Gastroesophageal sphincter (tissue), 4 donors: ENCODE measurements around the gene CNTN2. TPM values are rescaled to one million over a fixed set of nuclear protein-coding genes. Genes with fewer than 3 reads are reported as not detected.
A peak's percentile ranks its signal among the peaks of the same experiment; 100 is the strongest.

Experiments
- ATAC-seq: fragments of 150-250 bp; one replicate; pipeline ENCODE4 v1.9.1; 2016; ENCODE audit warnings: mild to moderate bottlenecking, moderate library complexity
- H3K27ac ChIP-seq, 4 donors: fragments of 200-600 bp; sonication (generic) in 3 of 4; 1 replicate in 3 of 4; 2 replicates in 1 of 4; pipeline ENCODE4 v1.5.1; 2016 to 2019
- H3K27me3 ChIP-seq: fragments of 200-600 bp; sonication (generic); one replicate; pipeline ENCODE4 v1.5.1; 2019
- H3K36me3 ChIP-seq, 2 donors: fragments of 200-600 bp; sonication (generic); one replicate each; pipeline ENCODE4 v1.5.1; 2019; ENCODE audit warnings: control low read depth in 1 of 2
- H3K4me1 ChIP-seq, 3 donors: fragments of 200-600 bp; sonication (generic); 1 replicate in 2 of 3; 2 replicates in 1 of 3; pipeline ENCODE4 v1.5.1; 2016 to 2019; ENCODE audit warnings: control low read depth in 2 of 3
- H3K4me3 ChIP-seq, 2 donors: fragments of 200-600 bp; sonication (generic); one replicate each; pipeline ENCODE4 v1.5.1; 2019; ENCODE audit warnings: mild to moderate bottlenecking in 1 of 2, moderate library complexity in 1 of 2
- H3K9me3 ChIP-seq, 3 donors: fragments of 200-600 bp; sonication (generic); one replicate each; pipeline ENCODE4 v1.5.1; 2017 to 2019; ENCODE audit warnings: control low read depth in 2 of 3
- EP300 ChIP-seq: sonication (generic); formaldehyde crosslinking; IDR thresholded peaks from one replicate; pipeline ENCODE4 v1.6.1; 2017; ENCODE audit warnings: antibody characterized with exemption, mild to moderate bottlenecking
- POLR2A ChIP-seq, 2 donors: fragments of 450-650 bp; IDR thresholded peaks; one replicate each; pipeline ENCODE4 v1.6.1; 2017; ENCODE audit warnings: antibody characterized with exemption in 2 of 2, mild to moderate bottlenecking in 2 of 2, moderate library complexity in 1 of 2
- POLR2AphosphoS5 ChIP-seq: sonication (generic); formaldehyde crosslinking; IDR thresholded peaks from one replicate; pipeline ENCODE4 v1.6.1; 2017; ENCODE audit warnings: antibody characterized with exemption
- WGBS, 2 donors: methylation state at CpG; one replicate each; pipeline ENCODE4 v1.1.5; 2018; ENCODE audit warnings: low coverage in 1 of 2; 5-methylcytosine and 5-hydroxymethylcytosine counted together
- total RNA-seq, 4 donors: library from RNA; depleted of rRNA; stranded (reverse); fragments of >200 nt; gene quantifications; one replicate each; pipeline ENCODE4 v1.1.0, GENCODE V29; 2016
- TF ChIP-seq, protein P1 (sequence below), 4 experiments: fragments of 200-600 bp in 2 of 4; fragments of 450-650 bp in 2 of 4; sonication (generic) in 1 of 4; IDR thresholded peaks; one replicate each; pipeline ENCODE4 v1.5.1; 2017 to 2019; ENCODE audit warnings: antibody characterized with exemption in 4 of 4, mild to moderate bottlenecking in 2 of 4, moderate library complexity in 2 of 4

Gene CNTN2
- total RNA-seq, 4 donors from 2014 or later, result 1.2 to 4.2 (median 1.8) TPM

GRCh38 chr1:205013683-205014367 is 29.2 kb upstream of the CNTN2 start:
- H3K27me3 ChIP-seq, result no peaks in the 10 kb centered on the region
- no peaks in the 10 kb centered on the region for H3K9me3 ChIP-seq
- no peak overlapping the region for H3K27ac ChIP-seq
- TF ChIP-seq, protein P1, sequence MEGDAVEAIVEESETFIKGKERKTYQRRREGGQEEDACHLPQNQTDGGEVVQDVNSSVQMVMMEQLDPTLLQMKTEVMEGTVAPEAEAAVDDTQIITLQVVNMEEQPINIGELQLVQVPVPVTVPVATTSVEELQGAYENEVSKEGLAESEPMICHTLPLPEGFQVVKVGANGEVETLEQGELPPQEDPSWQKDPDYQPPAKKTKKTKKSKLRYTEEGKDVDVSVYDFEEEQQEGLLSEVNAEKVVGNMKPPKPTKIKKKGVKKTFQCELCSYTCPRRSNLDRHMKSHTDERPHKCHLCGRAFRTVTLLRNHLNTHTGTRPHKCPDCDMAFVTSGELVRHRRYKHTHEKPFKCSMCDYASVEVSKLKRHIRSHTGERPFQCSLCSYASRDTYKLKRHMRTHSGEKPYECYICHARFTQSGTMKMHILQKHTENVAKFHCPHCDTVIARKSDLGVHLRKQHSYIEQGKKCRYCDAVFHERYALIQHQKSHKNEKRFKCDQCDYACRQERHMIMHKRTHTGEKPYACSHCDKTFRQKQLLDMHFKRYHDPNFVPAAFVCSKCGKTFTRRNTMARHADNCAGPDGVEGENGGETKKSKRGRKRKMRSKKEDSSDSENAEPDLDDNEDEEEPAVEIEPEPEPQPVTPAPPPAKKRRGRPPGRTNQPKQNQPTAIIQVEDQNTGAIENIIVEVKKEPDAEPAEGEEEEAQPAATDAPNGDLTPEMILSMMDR (IDR thresholded peaks at IDR 0.05), result no peak
- TF ChIP-seq EP300 (no peak), POLR2AphosphoS5 (no peak), POLR2A (IDR thresholded peaks at IDR 0.05) (no peak)
- H3K4me1 ChIP-seq, result peaks cover 0 to 17% (median 6%) of the 10 kb centered on the region in 3 donors
- peaks cover 0 to 38% of the 10 kb centered on the region in 2 donors for H3K36me3 ChIP-seq
- 0% methylated on average over 1 to 2 of the region's 6 CpGs for WGBS, 2 donors
- peak; percentile 24 for ATAC-seq
- H3K4me3 ChIP-seq, result no peak overlapping the region

GRCh38 chr1:205014783-205015182 is 28.2 kb upstream of the CNTN2 start:
- ATAC-seq, result no peak
- 63% methylated on average over 2 of the region's 10 CpGs; no CpG with 5 or more reads in 1 of the 2 donors for WGBS, 2 donors
- TF ChIP-seq, protein P1 (IDR thresholded peaks at IDR 0.05), result no peak
- no peak for TF ChIP-seq EP300
- TF ChIP-seq POLR2A (IDR thresholded peaks at IDR 0.05), result no peak
- no peak for TF ChIP-seq POLR2AphosphoS5
- H3K36me3 ChIP-seq, result peaks cover 0 to 39% of the 10 kb centered on the region in 2 donors
- no peak overlapping the region for H3K27ac ChIP-seq
- no peaks in the 10 kb centered on the region for H3K9me3 ChIP-seq
- no peak overlapping the region for H3K4me3 ChIP-seq
- H3K27me3 ChIP-seq, result no peaks in the 10 kb centered on the region
- peaks cover 0 to 17% (median 6%) of the 10 kb centered on the region in 3 donors for H3K4me1 ChIP-seq

DNA sequence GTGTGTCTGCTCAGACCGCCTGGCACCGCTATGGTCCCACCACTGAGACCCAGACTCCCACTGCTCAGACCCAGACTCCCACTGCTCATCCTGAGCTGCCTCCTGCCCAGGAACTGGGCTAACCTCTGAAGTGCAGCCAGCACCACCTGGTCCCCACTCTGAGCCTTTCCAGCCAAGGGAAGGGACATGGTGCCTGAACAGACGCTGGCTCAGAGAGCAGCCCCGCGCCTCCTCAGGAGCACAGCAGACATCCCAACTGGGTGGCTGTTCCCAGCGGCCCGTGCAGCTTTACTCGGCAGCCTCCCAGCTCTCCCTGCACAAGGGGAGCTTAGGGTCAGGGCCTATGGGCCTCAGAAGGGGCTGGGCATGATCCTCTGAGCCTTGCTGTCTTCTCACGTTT is 27.8 kb upstream of the CNTN2 start:
- Histone ChIP-seq H3K36me3 (peaks cover 0 to 44% of the 10 kb centered on the region in 2 donors), H3K27me3 (no peaks in the 10 kb centered on the region), H3K4me3 (no peak overlapping the region), H3K9me3 (no peaks in the 10 kb centered on the region), H3K27ac (no peak overlapping the region), H3K4me1 (peaks cover 0 to 17% (median 6%) of the 10 kb centered on the region in 3 donors)
- no CpG with 5 or more reads among the region's 9 CpGs for WGBS, 2 donors
- no peak for ATAC-seq
- no peak for TF ChIP-seq POLR2AphosphoS5

DNA sequence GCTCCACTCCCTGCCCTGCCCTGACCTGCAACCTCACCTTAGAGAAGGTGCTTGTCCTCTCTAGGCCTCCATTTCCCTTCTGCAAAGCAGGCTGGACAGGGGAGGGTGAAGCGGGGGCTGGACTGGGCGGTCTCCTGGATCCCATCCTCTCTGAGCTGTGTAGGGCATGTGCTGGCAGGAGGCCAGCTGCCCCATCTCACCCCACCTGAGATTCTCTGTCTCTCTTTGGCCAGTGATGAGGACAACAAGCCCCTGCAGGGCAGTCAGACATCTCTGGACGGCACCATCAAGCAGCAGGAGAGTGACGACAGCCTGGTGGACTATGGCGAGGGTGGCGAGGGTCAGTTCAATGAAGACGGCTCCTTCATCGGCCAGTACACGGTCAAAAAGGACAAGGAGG is 26.9 kb upstream of the CNTN2 start:
- no peak overlapping the region for H3K4me3 ChIP-seq
- H3K9me3 ChIP-seq, result no peaks in the 10 kb centered on the region
- 50 to 69% methylated on average over 1 to 4 of the region's 9 CpGs for WGBS, 2 donors
- TF ChIP-seq EP300, result no peak
- no peak for TF ChIP-seq POLR2AphosphoS5
- TF ChIP-seq, protein P1 (IDR thresholded peaks at IDR 0.05), result no peak
- TF ChIP-seq POLR2A (IDR thresholded peaks at IDR 0.05), result no peak
- peaks cover 0 to 45% of the 10 kb centered on the region in 2 donors for H3K36me3 ChIP-seq
- H3K27ac ChIP-seq, result no peak overlapping the region
- H3K4me1 ChIP-seq, result peaks cover 0 to 17% (median 6%) of the 10 kb centered on the region in 3 donors
- H3K27me3 ChIP-seq, result no peaks in the 10 kb centered on the region
- no peak for ATAC-seq

DNA sequence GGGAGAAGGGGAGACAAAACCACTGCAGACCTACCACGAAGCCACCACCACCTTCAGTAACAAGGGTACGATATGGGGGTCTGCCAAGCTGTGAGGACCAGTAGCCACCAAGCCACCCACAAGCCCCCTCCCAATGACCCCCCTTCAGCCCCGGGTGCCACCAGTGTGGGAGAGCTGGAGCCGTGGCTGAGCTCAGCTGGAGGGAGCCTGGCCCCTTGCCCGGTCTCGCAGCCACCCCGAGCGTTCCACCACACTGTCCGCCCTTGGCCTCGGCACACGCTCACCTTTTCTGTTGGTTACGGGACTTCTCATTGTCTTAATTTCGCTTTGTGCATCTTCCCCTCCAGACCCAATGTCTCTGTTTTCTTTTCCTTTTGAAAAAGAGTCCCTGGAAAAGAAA is 26.4 kb upstream of the CNTN2 start:
- peaks cover 0 to 45% of the 10 kb centered on the region in 2 donors for H3K36me3 ChIP-seq
- WGBS, 2 donors, result 88 to 90% methylated on average over 2 to 9 of the region's 13 CpGs
- no peak overlapping the region for H3K27ac ChIP-seq
- ATAC-seq, result no peak
- TF ChIP-seq POLR2AphosphoS5 (no peak), EP300 (no peak)
- no peak overlapping the region for H3K4me3 ChIP-seq
- peaks cover 0 to 17% (median 6%) of the 10 kb centered on the region in 3 donors for H3K4me1 ChIP-seq
- no peaks in the 10 kb centered on the region for H3K27me3 ChIP-seq
- no peaks in the 10 kb centered on the region for H3K9me3 ChIP-seq

DNA sequence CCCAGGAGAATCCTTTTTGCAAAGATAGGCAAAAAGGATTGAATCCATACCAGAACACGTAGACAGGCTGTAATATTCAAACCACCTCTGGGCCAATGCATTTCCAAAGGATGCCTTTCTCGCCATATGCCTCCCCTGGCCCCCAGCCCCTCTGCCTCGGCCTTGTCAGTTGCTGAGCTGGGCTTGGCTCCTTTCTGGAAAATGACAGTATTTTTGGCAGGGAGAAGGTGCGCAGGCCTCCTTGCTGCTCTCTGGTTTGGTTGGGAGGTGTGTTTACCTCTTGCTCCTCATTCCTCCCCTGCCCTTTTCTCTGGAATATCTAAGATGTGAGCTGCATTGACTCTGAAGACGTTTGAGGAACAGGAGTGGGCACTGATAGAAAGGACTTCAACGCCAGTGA is 26.0 kb upstream of the CNTN2 start:
- no peak overlapping the region for H3K4me3 ChIP-seq
- H3K27ac ChIP-seq, result no peak overlapping the region
- no peak for ATAC-seq
- TF ChIP-seq EP300 (no peak), POLR2AphosphoS5 (no peak), POLR2A (IDR thresholded peaks at IDR 0.05) (no peak)
- TF ChIP-seq, protein P1 (IDR thresholded peaks at IDR 0.05), result no peak
- peaks cover 0 to 17% (median 6%) of the 10 kb centered on the region in 3 donors for H3K4me1 ChIP-seq
- H3K27me3 ChIP-seq, result no peaks in the 10 kb centered on the region
- 93% methylated on average over 4 of the region's 6 CpGs; no CpG with 5 or more reads in 1 of the 2 donors for WGBS, 2 donors
- no peaks in the 10 kb centered on the region for H3K9me3 ChIP-seq
- peaks cover 0 to 45% of the 10 kb centered on the region in 2 donors for H3K36me3 ChIP-seq
